NCI-H510A treated with DMSO at 0.1 percent for 48 hours (cell line): ENCODE results near the gene TERT.

Source experiments
- DNase-seq: peaks from one replicate; lab custom pipeline; 2025; lab: John Stamatoyannopoulos, UW

TERT gene

GRCh38 chr5:1206521-1207412, 88.1 kb downstream of the TERT start:
- DNase-seq, result no peak

DNA sequence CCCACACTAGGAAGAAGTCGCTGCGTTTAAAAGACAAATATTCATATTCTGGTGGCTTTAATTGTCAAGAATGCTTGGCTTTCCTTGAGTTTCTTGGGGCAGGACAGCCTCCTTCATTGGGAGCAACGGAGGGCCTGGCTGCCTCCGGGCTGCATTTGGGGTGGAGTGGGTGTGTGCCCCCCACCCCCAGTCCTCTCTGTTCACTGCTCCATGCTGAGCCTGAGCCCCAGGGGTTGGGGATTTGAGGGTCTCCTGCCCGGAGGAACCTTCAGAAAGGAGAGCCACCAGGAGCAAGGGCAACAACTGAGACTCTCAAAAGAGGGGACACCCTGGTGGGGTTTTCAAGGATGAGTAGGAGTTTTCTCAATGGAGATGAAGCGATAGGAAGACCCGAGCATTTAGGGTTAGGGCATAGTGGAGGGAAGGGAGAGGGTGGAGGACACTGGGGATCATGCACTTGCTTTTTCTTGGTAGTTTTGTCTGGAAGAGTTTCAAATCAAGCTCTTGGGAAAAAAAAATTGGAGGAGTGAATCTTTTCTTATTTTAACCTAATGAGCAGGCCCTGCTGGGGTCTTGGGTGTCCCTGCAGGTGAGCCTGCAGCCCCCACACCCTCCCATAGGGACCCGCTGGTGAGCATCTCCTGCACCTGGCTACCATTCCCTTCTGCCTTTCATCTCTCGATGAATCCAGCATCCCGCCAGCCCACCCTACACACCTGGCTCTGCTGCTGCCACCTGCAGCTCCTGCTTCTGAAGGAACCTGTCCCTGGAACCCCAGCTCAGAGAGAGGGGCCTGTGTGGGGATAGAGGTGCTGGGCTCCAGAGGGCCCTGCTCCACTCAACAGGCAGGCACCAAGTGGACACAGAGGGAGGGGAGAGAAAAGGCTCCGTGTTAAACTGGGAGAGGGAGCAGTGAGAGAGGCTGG, 89.3 kb downstream of the TERT start:
- DNase-seq, result no peak

DNA sequence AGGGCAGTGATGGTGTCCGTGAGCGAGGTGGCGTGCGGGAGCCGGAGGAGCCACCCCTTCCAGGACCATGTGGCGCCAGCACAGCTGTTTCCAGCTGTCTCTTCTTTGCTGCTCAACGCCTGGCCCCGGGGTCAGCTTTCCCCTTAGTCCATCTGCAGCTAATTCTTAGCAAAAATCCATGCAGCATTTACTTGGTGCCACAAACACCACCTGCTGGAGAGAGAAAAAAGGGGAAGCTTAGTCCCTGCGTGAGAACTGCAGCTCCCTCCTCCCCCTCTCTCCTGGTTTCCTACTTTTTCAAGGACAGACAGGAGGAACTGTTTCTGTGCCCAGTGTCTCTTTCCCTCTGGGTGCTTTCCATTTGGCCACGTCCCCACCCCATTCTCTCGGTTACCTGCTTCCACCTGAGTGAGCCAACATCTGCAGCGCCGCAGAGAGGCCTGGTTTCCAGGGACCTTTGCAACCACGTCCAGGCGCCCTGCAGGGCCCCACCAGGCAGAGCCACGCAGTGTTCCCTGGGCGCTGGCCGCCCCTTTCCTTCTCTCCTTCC, 90.1 kb downstream of the TERT start:
- peak; percentile 54 for DNase-seq

DNA sequence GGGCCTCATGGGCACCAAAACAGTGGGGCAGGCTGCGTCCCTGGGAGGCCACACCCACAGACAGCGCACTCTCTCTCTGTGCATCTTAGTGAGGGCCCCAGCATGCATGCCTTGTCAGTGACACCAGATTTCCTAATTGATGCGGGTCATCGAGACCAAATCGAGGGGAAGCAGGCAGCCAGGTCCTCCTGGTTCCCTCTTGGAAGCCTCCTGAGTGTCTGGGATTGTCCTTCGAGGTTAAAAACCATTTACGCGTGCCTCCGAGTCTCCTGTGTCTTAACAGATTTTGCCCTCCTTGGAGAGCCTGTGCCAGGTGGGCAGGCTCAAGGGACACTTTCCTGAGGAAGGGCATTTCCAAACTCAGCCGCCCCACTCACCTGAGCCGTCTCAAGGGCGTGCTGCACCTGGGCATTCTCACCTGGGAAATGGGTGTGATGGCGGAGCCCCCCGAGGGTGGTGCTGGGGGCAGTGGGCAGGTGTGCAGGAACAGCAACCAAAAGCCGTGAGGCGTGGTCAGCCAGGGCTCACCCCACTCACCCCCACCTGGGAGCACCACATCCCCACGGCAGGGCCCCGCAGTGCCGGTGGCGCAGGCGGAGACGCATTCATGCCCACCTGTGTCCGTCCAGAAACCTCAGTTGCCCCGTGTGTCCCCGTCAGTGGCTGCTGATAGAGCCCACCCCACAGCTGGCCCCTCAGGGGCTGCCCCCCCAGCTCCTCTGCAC, 90.7 kb downstream of the TERT start:
- no peak for DNase-seq

DNA sequence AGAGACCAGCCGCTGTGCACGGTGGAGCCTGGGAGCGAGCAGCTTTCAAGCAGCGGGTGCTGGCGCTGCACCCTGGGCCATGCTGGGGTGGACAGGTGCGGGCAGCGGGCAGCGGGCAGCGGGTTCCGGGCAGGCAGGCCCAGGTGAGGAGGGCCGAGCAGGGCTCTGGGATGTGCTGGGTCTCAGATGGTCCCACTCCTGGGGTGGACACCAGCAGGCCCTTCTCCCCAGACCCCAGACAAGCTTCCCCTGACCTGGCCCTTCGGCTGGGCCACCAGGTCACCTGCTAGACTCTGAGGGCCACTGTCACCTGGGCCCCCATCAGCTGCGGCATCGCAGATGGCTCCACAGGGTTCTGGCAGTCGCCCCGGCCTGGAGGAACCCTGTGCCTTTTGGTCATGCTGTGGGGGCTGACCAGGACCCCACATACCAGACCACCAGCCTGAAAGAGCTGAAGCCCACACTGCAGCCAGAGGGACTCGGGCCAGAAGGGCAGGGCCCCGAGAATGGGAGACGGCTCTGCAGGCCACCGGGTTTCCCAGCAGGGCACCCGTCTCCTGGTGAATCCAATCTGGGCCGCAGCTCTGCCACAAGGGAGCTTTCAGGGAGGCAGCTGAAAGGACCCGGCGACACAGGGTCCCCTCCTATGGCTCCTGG, 91.4 kb downstream of the TERT start:
- DNase-seq, result no peak
